SK-N-SH (cell line): Measurements from ENCODE around the gene NPIPA5. TPM values are rescaled to one million over a fixed set of nuclear protein-coding genes. Genes with fewer than 3 reads are reported as not detected.
"Not testable (repeated sequence)": the region's sequence is repeated elsewhere in the genome, so short reads cannot be mapped to it uniquely, and the experiment has no call there.

Experiments
- CTCF ChIA-PET: fragments of 300-600, 350-600 bp; formaldehyde crosslinking; extraction: SDS; loops from one replicate; lab custom pipeline; 2021; lab: Yijun Ruan, JAX
- POLR2A ChIA-PET: fragments of 350-600 bp; sonication (Branson Sonifier 250); formaldehyde crosslinking; extraction: SDS; loops from one replicate; lab custom pipeline; 2020; ENCODE audit warnings: antibody characterized with exemption, inconsistent platforms; lab: Yijun Ruan, JAX
- DNase-seq: peaks from one replicate; pipeline ENCODE4 v3.0.0; 2012
- H2AFZ ChIP-seq: fragments of 200-600 bp; sonication (generic); 2 replicates; pipeline ENCODE4 v1.8.1; 2016; ENCODE audit warnings: antibody characterized with exemption, mild to moderate bottlenecking, low read depth
- H3F3A ChIP-seq: fragments of 200-600 bp; sonication (generic); replicated peaks from 2 replicates; pipeline ENCODE3; 2016; ENCODE audit warnings: antibody characterized with exemption, mild to moderate bottlenecking; ENCODE audit not compliant: insufficient read depth
- H3K27ac ChIP-seq, 2 experiments: fragments of 200-500 bp in 1 of 2; fragments of 200-600 bp in 1 of 2; sonication (Bioruptor generic) in 1 of 2; sonication (generic), shearing (Covaris generic) in 1 of 2; 2 replicates each; pipeline versions ENCODE4 v1.5.1 to v1.6.1; 2014 to 2016; ENCODE audit warnings: low read depth in 2 of 2, inconsistent platforms in 1 of 2, low read length in 1 of 2, mild to moderate bottlenecking in 1 of 2, mixed read lengths in 1 of 2
- H3K27me3 ChIP-seq: fragments of 200-600 bp; sonication (generic), shearing (Covaris generic); 2 replicates; pipeline ENCODE4 v1.6.1; 2016; ENCODE audit warnings: mixed run types; ENCODE audit not compliant: insufficient read depth
- H3K36me3 ChIP-seq, 2 experiments: fragments of 200-500 bp in 1 of 2; fragments of 200-600 bp in 1 of 2; sonication (Bioruptor generic) in 1 of 2; sonication (generic) in 1 of 2; replicated peaks in 1 of 2; 2 replicates each; pipeline versions ENCODE3 to v1.5.1; 2014 to 2016; ENCODE audit warnings: low read length in 1 of 2, mild to moderate bottlenecking in 1 of 2; ENCODE audit not compliant: insufficient read depth in 2 of 2, control insufficient read depth in 1 of 2
- H3K4me1 ChIP-seq, 2 experiments: fragments of 200-500 bp in 1 of 2; fragments of 200-600 bp in 1 of 2; sonication (Bioruptor generic) in 1 of 2; sonication (generic), shearing (Covaris generic) in 1 of 2; 2 replicates each; pipeline versions ENCODE4 v1.5.1 to v1.6.1; 2014 to 2016; ENCODE audit warnings: low read depth in 1 of 2, low read length in 1 of 2, mixed run types in 1 of 2; ENCODE audit not compliant: insufficient read depth in 2 of 2, control insufficient read depth in 1 of 2
- H3K4me2 ChIP-seq: fragments of 200-600 bp; sonication (generic), shearing (Covaris generic); 2 replicates; pipeline ENCODE4 v1.6.1; 2017; ENCODE audit warnings: mixed run types
- H3K4me3 ChIP-seq, 2 experiments: fragments of 200-500 bp in 1 of 2; fragments of 200-600 bp in 1 of 2; sonication (Bioruptor generic) in 1 of 2; sonication (generic), shearing (Covaris generic) in 1 of 2; 2 replicates each; pipeline versions ENCODE4 v1.5.1 to v1.8.1; 2014 to 2016; ENCODE audit warnings: low read depth in 2 of 2, inconsistent platforms in 1 of 2, low read length in 1 of 2, mild to moderate bottlenecking in 1 of 2, mixed read lengths in 1 of 2, moderate library complexity in 1 of 2
- H3K79me2 ChIP-seq: fragments of 200-600 bp; sonication (generic); 2 replicates; pipeline ENCODE4 v1.8.1; 2017; ENCODE audit warnings: mild to moderate bottlenecking; ENCODE audit not compliant: insufficient read depth
- H3K9ac ChIP-seq: fragments of 200-600 bp; sonication (generic); 2 replicates; pipeline ENCODE4 v1.6.1; 2017; ENCODE audit warnings: mixed run types
- H3K9me2 ChIP-seq: fragments of 200-600 bp; sonication (generic); 2 replicates; pipeline ENCODE4 v1.6.1; 2017; ENCODE audit warnings: mixed run types
- H3K9me3 ChIP-seq: fragments of 200-600 bp; sonication (generic); 2 replicates; pipeline ENCODE4 v1.6.1; 2017; ENCODE audit warnings: mixed run types, mild to moderate bottlenecking, moderate library complexity
- H4K20me1 ChIP-seq: fragments of 200-600 bp; sonication (generic); 2 replicates; pipeline ENCODE4 v1.6.1; 2017; ENCODE audit warnings: mild to moderate bottlenecking, mixed run types; ENCODE audit not compliant: insufficient read depth
- FOSL2 ChIP-seq: IDR thresholded peaks from 2 replicates; pipeline ENCODE4 v1.4.0; 2012; ENCODE audit warnings: low read depth, mild to moderate bottlenecking, moderate library complexity, borderline replicate concordance
- GABPA ChIP-seq: IDR thresholded peaks from 2 replicates; pipeline ENCODE4 v1.4.0; 2012; ENCODE audit warnings: low read depth, mild to moderate bottlenecking
- MXI1 ChIP-seq: IDR thresholded peaks from 2 replicates; pipeline ENCODE4 v1.6.1; 2012; ENCODE audit warnings: mild to moderate bottlenecking, low read depth, low read length, improper control_type of control experiment
- NRF1 ChIP-seq: IDR thresholded peaks from 2 replicates; pipeline ENCODE4 v1.6.1; 2012; ENCODE audit warnings: low read depth, mild to moderate bottlenecking, low read length
- PBX3 ChIP-seq: IDR thresholded peaks from 2 replicates; pipeline ENCODE4; 2012
- POLR2AphosphoS5 ChIP-seq: IDR thresholded peaks from 2 replicates; pipeline ENCODE4 v1.6.1; 2012; ENCODE audit warnings: low read depth, low read length
- TAF1 ChIP-seq: IDR thresholded peaks from 2 replicates; pipeline ENCODE4 v1.6.1; 2012; ENCODE audit warnings: low read depth, mild to moderate bottlenecking, low read length, moderate library complexity, borderline replicate concordance
- TEAD4 ChIP-seq: IDR thresholded peaks from 2 replicates; pipeline ENCODE4 v1.4.0; 2012; ENCODE audit warnings: mild to moderate bottlenecking, borderline replicate concordance; ENCODE audit not compliant: insufficient read depth
- WGBS: methylation state at CpG from one replicate; pipeline ENCODE4 v1.1.6; 2017; ENCODE audit warnings: low lambda C conversion rate; 5-methylcytosine and 5-hydroxymethylcytosine counted together
- polyA plus RNA-seq, 3 experiments: library from polyadenylated mRNA; depleted of rRNA; stranded (reverse); fragments of >200 nt; gene quantifications; 2 replicates each; pipeline ENCODE4 v1.2.3, GENCODE V29; 2012
- TF ChIP-seq, protein P1 (sequence below): fragments of 200-600 bp; sonication (generic); IDR thresholded peaks from 2 replicates; pipeline ENCODE4 v1.6.1; 2017; ENCODE audit warnings: antibody characterized with exemption, mild to moderate bottlenecking, moderate library complexity

Gene NPIPA5
- polyA plus RNA-seq, 1 of the 3 experiments (the other 2 are of a cell fraction): 0.46 TPM

GRCh38 chr16:15421696-15422095 lies 43.6 kb upstream of the NPIPA5 start:
- H3F3A ChIP-seq, H3K4me3 ChIP-seq, POLR2A ChIA-PET, H3K9ac ChIP-seq, H3K27ac ChIP-seq, H3K36me3 ChIP-seq, H3K4me2 ChIP-seq, DNase-seq, H2AFZ ChIP-seq, H3K4me1 ChIP-seq, H4K20me1 ChIP-seq, H3K27me3 ChIP-seq, H3K9me3 ChIP-seq, H3K9me2 ChIP-seq, H3K79me2 ChIP-seq: not testable (repeated sequence)
- CTCF ChIA-PET: interaction anchor here (2.0 kb wide), 1 partner anchor 129 kb away, joined by 5 read pairs; no protein-coding TSS in a partner anchor
- WGBS: 75% methylated on average over 5 of the region's 5 CpGs

- Histone ChIP-seq H3K36me3 (no peaks in the 10 kb centered on the region), H3K4me2 (no peak overlapping the region), H4K20me1 (no peaks in the 10 kb centered on the region), H3K9me3 (no peaks in the 10 kb centered on the region), H3K9me2 (no peaks in the 10 kb centered on the region), H3F3A (no peaks in the 10 kb centered on the region), H3K4me1 (no peaks in the 10 kb centered on the region; a peak in 1 of 4 replicates), H3K4me3 (no peak overlapping the region), H3K27ac (no peak overlapping the region), H3K9ac (no peak overlapping the region), H3K27me3 (no peaks in the 10 kb centered on the region), H3K79me2 (no peaks in the 10 kb centered on the region), H2AFZ (no peak overlapping the region)
- WGBS: 81% methylated on average over 3 of the region's 3 CpGs
- ChIA-PET CTCF (interaction anchor here (1.0 kb wide), 1 partner anchor 10 kb away, joined by 5 read pairs; no protein-coding TSS in a partner anchor), POLR2A (no interaction called here)
- DNase-seq: no peak
- TF ChIP-seq GABPA (no peak), TEAD4 (no peak), PBX3 (no peak), MXI1 (no peak), FOSL2 (no peak), NRF1 (no peak), TAF1 (no peak)
- TF ChIP-seq, protein P1, sequence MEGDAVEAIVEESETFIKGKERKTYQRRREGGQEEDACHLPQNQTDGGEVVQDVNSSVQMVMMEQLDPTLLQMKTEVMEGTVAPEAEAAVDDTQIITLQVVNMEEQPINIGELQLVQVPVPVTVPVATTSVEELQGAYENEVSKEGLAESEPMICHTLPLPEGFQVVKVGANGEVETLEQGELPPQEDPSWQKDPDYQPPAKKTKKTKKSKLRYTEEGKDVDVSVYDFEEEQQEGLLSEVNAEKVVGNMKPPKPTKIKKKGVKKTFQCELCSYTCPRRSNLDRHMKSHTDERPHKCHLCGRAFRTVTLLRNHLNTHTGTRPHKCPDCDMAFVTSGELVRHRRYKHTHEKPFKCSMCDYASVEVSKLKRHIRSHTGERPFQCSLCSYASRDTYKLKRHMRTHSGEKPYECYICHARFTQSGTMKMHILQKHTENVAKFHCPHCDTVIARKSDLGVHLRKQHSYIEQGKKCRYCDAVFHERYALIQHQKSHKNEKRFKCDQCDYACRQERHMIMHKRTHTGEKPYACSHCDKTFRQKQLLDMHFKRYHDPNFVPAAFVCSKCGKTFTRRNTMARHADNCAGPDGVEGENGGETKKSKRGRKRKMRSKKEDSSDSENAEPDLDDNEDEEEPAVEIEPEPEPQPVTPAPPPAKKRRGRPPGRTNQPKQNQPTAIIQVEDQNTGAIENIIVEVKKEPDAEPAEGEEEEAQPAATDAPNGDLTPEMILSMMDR: no peak
Observed at GRCh38 chr16:15418206-15418605, 40.1 kb upstream of the NPIPA5 start.

DNA sequence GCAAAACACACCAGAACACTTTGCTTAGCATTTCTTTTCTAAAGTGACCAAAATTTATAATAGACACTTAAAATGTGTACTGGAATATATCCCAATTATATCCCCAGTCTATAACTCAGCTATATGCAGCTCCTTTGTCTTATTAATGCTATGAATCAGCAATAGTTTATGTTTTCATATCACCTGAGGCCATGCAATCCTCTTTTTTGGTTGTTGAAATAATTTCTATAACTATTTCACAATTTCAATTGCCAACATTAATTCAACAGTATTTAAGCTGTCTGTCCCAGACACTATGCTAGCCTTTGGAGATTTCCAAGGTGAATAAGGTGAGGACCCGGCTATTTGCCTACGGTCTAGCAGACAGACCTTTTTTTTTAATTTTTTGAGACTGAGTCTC lies 39.1 kb upstream of the NPIPA5 start:
- no peaks in the 10 kb centered on the region for H3K27me3 ChIP-seq
- H3K9ac ChIP-seq: no peak overlapping the region
- POLR2A ChIA-PET: no interaction called here
- no peaks in the 10 kb centered on the region for H3F3A ChIP-seq
- TF ChIP-seq POLR2AphosphoS5 (no peak), TEAD4 (no peak)
- no peaks in the 10 kb centered on the region for H3K9me3 ChIP-seq
- H3K9me2 ChIP-seq: no peaks in the 10 kb centered on the region
- no peaks in the 10 kb centered on the region for H4K20me1 ChIP-seq
- no peak overlapping the region for H3K4me3 ChIP-seq
- no peaks in the 10 kb centered on the region for H3K36me3 ChIP-seq
- CTCF ChIA-PET: no interaction called here
- no peak overlapping the region for H3K4me2 ChIP-seq
- DNase-seq: no peak
- H2AFZ ChIP-seq: no peak overlapping the region
- H3K27ac ChIP-seq: no peak overlapping the region
- no peaks in the 10 kb centered on the region; a peak in 1 of 4 replicates for H3K4me1 ChIP-seq
- no peaks in the 10 kb centered on the region for H3K79me2 ChIP-seq
- 95% methylated on average over 2 of the region's 2 CpGs for WGBS
